ENCODE measurements around the gene PRB2. TPM values are rescaled to one million over a fixed set of nuclear protein-coding genes. Genes with fewer than 3 reads are reported as not detected.

PRB2 gene
- total RNA-seq, 5 donors from 2014 or later (not counting 1 experiment from before 2014, with no cell fraction given): not detected

GRCh38 chr12:11347810-11348209, 47.6 kb downstream of the PRB2 start:
- H3K9me3 ChIP-seq: no peaks in the 10 kb centered on the region
- H3K9me3 Mint-ChIP-seq: peaks cover 3 to 4% (median 3%) of the 10 kb centered on the region in 3 donors
- H3K36me3 Mint-ChIP-seq: peaks cover 3% of the 10 kb centered on the region
- H3K4me3 Mint-ChIP-seq: no peak overlapping the region
- H3K27ac ChIP-seq (ENCODE audit: low read length): no peak overlapping the region
- H3K36me3 ChIP-seq (ENCODE audit: control insufficient read depth in 2 of 2, extremely low read depth in 1 of 2, insufficient read depth in 1 of 2, low read length in 1 of 2): no peaks in the 10 kb centered on the region
- 83% methylated on average over 1 of the region's 6 CpGs for WGBS (ENCODE audit: insufficient coverage)
- no peak overlapping the region for H3K4me3 ChIP-seq (ENCODE audit: control insufficient read depth in 1 of 2, extremely low read depth in 1 of 2, low read length in 1 of 2)
- no peaks in the 10 kb centered on the region for H3K4me1 Mint-ChIP-seq
- ChIA-PET POLR2A (no interaction called here), CTCF (interaction anchor here in 1 of 2 donors (0.6 kb wide), 1 partner anchor 437 kb away, joined by 3 read pairs; no protein-coding TSS in a partner anchor)
- no peaks in the 10 kb centered on the region for H3K27me3 ChIP-seq (replicated peaks in 1 of 2; ENCODE audit: control insufficient read depth in 2 of 2, extremely low read depth in 1 of 2, insufficient read depth in 2 of 2, low read length in 1 of 2)
- DNase-seq (no peak), ATAC-seq (replicated peaks in 1 of 4) (no peak)
- no peaks in the 10 kb centered on the region for H3K4me1 ChIP-seq (ENCODE audit: control insufficient read depth in 1 of 2, extremely low read depth in 1 of 2, insufficient read depth in 2 of 2, low read length in 2 of 2)
- no peak overlapping the region for H3K27ac Mint-ChIP-seq
- H3K27me3 Mint-ChIP-seq: no peaks in the 10 kb centered on the region

GRCh38 chr12:11344500-11344899, 50.9 kb downstream of the PRB2 start:
- no CpG with 5 or more reads among the region's 2 CpGs for WGBS (ENCODE audit: insufficient coverage)
- H3K36me3 ChIP-seq (ENCODE audit: control insufficient read depth in 2 of 2, extremely low read depth in 1 of 2, insufficient read depth in 1 of 2, low read length in 1 of 2): no peaks in the 10 kb centered on the region
- H3K27ac Mint-ChIP-seq: no peak overlapping the region
- no peaks in the 10 kb centered on the region for H3K4me1 Mint-ChIP-seq
- peaks cover 3 to 6% (median 4%) of the 10 kb centered on the region in 3 donors for H3K9me3 Mint-ChIP-seq
- H3K4me3 Mint-ChIP-seq: no peak overlapping the region
- H3K4me1 ChIP-seq (ENCODE audit: control insufficient read depth in 1 of 2, extremely low read depth in 1 of 2, insufficient read depth in 2 of 2, low read length in 2 of 2): no peaks in the 10 kb centered on the region
- H3K9me3 ChIP-seq: no peaks in the 10 kb centered on the region
- H3K36me3 Mint-ChIP-seq: peaks cover 14% of the 10 kb centered on the region
- peaks cover 0 to 4% of the 10 kb centered on the region in 2 donors for H3K27me3 Mint-ChIP-seq
- POLR2A ChIA-PET: no interaction called here
- DNase-seq: no peak
- ATAC-seq (replicated peaks in 1 of 4): no peak
- H3K4me3 ChIP-seq (ENCODE audit: control insufficient read depth in 1 of 2, extremely low read depth in 1 of 2, low read length in 1 of 2): no peak overlapping the region
- H3K27me3 ChIP-seq (replicated peaks in 1 of 2; ENCODE audit: control insufficient read depth in 2 of 2, extremely low read depth in 1 of 2, insufficient read depth in 2 of 2, low read length in 1 of 2): peaks cover 0 to 5% of the 10 kb centered on the region in 2 experiments
- no peak overlapping the region for H3K27ac ChIP-seq (ENCODE audit: low read length)
- CTCF ChIA-PET: interaction anchor here in 1 of 2 donors (0.5 kb wide), 1 partner anchor 142 kb away, joined by 3 read pairs; no protein-coding TSS in a partner anchor

Other genes starting within 250 kb of the PRB2 start
- gene SMIM10L1, start 224.4 kb downstream of the PRB2 start, total RNA-seq: 10 to 100 TPM in 1 of 5 donors, 1 to 10 TPM in 4; 8.8 to 10.2 (median 9.7) TPM
- not detected for gene TAS2R42, start 208.6 kb downstream of the PRB2 start, total RNA-seq
- gene PRB3, start 125.9 kb downstream of the PRB2 start, total RNA-seq: under 1 TPM in 1 of 5 donors, not detected in 4; 0.88 TPM
- not detected for gene PRB4, start 85.1 kb downstream of the PRB2 start, total RNA-seq

All from T-cell (primary cell).